NCI-H524 treated with DMSO at 0.1 percent for 48 hours (cell line): ENCODE results near the gene DCTN3.
"Not testable (repeated sequence)": the region's sequence is repeated elsewhere in the genome, so short reads cannot be mapped to it uniquely, and the experiment has no call there.

ENCODE experiments used
- DNase-seq: peaks from one replicate; lab custom pipeline; 2025; lab: John Stamatoyannopoulos, UW

DCTN3 gene

GRCh38 chr9:34646211-34647083, 26.2 kb upstream of the DCTN3 start, which contains the start of gene GALT:
GALT (plus strand) TSS chr9:34646675; CDS start chr9:34646705, 30 bp downstream.
- DNase-seq: peak; percentile 74

GRCh38 chr9:34644766-34645314, 24.5 kb upstream of the DCTN3 start:
- no peak for DNase-seq

GRCh38 chr9:34642679-34643078, 22.4 kb upstream of the DCTN3 start:
- DNase-seq: no peak

GRCh38 chr9:34639322-34639721, 19.0 kb upstream of the DCTN3 start:
- DNase-seq: not testable (repeated sequence)

GRCh38 chr9:34638138-34638445, 17.8 kb upstream of the DCTN3 start:
- DNase-seq: no peak

- peak; percentile 73 for DNase-seq
Measured at GRCh38 chr9:34637356-34638137, 17.3 kb upstream of the DCTN3 start, which contains the start of gene SIGMAR1. SIGMAR1 (minus strand) TSS chr9:34637787; CDS start chr9:34637697, 90 bp downstream.

GRCh38 chr9:34636791-34637355, 16.6 kb upstream of the DCTN3 start:
- DNase-seq: no peak

GRCh38 chr9:34635556-34635955, 15.3 kb upstream of the DCTN3 start:
- no peak for DNase-seq

- no peak for DNase-seq
Measured at GRCh38 chr9:34634551-34635248, 14.4 kb upstream of the DCTN3 start.

GRCh38 chr9:34633851-34634550, 13.7 kb upstream of the DCTN3 start:
- peak; percentile 20 for DNase-seq

GRCh38 chr9:34633166-34633565, 12.9 kb upstream of the DCTN3 start:
- no peak for DNase-seq

- DNase-seq: no peak
Measured at GRCh38 chr9:34630402-34631154, 10.3 kb upstream of the DCTN3 start.

- DNase-seq: no peak
Measured at GRCh38 chr9:34629491-34629808, 9.2 kb upstream of the DCTN3 start.

- no peak for DNase-seq
Measured at GRCh38 chr9:34628656-34629490, 8.6 kb upstream of the DCTN3 start, which contains the start of gene ARID3C. ARID3C (minus strand) TSS chr9:34629066; CDS start chr9:34628014, 1,052 bp downstream.

- DNase-seq: no peak
Measured at GRCh38 chr9:34627716-34628655, 7.7 kb upstream of the DCTN3 start.

- no peak for DNase-seq
Measured at GRCh38 chr9:34625186-34625486, 4.8 kb upstream of the DCTN3 start.

GRCh38 chr9:34624475-34625185, 4.3 kb upstream of the DCTN3 start:
- no peak for DNase-seq
